ENCODE results near the gene COL4A3.

COL4A3 gene

GRCh38 chr2:227340106-227340505 is 175.7 kb downstream of the COL4A3 start:
- DNase-seq (ENCODE audit: low read depth, low spot score): no peak
- ChIA-PET POLR2A (interaction anchor here (0.6 kb wide), 1 partner anchor 9 kb away, joined by 3 read pairs; no protein-coding TSS in a partner anchor), CTCF (interaction anchor here (1.5 kb wide), 2 partner anchors 10 to 66 kb away, joined by 4 read pairs; no protein-coding TSS in a partner anchor)
- TF ChIP-seq CTCF (IDR thresholded peaks at IDR 0.05; ENCODE audit: insufficient read depth, low read length, missing control alignments): no peak
- H3K4me3 ChIP-seq (ENCODE audit: low read depth, low read length): no peak overlapping the region

DNA sequence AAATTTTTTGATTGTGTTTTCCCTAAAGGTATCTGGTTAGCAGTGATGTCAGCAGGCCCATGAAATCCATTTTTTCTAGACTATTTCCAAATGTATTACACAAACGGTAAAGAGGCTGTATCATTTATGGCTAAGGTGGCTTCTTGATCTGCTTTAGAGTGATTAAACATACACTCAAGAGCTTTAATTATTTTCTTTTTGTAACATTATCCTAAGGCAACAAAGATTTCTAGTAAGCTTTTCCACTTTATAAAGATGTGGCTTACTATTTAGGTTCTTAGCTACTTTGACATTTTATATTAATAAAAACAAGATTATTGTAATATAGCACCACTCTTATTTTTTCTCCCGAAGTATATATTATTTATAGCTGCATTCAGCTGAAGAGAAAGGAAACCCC is 177.1 kb downstream of the COL4A3 start:
- CTCF ChIA-PET: no interaction called here
- H3K4me3 ChIP-seq (ENCODE audit: low read depth, low read length): no peak overlapping the region
- DNase-seq (ENCODE audit: low read depth, low spot score): no peak
- no peak for TF ChIP-seq CTCF (IDR thresholded peaks at IDR 0.05; ENCODE audit: insufficient read depth, low read length, missing control alignments)
- POLR2A ChIA-PET: no interaction called here

GRCh38 chr2:227344231-227344630 is 179.8 kb downstream of the COL4A3 start:
- DNase-seq (ENCODE audit: low read depth, low spot score): no peak
- no peak overlapping the region for H3K4me3 ChIP-seq (ENCODE audit: low read depth, low read length)
- TF ChIP-seq CTCF (IDR thresholded peaks at IDR 0.05; ENCODE audit: insufficient read depth, low read length, missing control alignments): no peak
- CTCF ChIA-PET: no interaction called here
- POLR2A ChIA-PET: no interaction called here

- CTCF ChIA-PET: no interaction called here
- no peak for TF ChIP-seq CTCF (IDR thresholded peaks at IDR 0.05; ENCODE audit: insufficient read depth, low read length, missing control alignments)
- DNase-seq (ENCODE audit: low read depth, low spot score): no peak
- no peak overlapping the region for H3K4me3 ChIP-seq (ENCODE audit: low read depth, low read length)
- POLR2A ChIA-PET: interaction anchor here (0.7 kb wide), 1 partner anchor 100 kb away, joined by 3 read pairs; no protein-coding TSS in a partner anchor
These were observed 182.7 kb downstream of the COL4A3 start for GRCh38 chr2:227347117-227347516.

DNA sequence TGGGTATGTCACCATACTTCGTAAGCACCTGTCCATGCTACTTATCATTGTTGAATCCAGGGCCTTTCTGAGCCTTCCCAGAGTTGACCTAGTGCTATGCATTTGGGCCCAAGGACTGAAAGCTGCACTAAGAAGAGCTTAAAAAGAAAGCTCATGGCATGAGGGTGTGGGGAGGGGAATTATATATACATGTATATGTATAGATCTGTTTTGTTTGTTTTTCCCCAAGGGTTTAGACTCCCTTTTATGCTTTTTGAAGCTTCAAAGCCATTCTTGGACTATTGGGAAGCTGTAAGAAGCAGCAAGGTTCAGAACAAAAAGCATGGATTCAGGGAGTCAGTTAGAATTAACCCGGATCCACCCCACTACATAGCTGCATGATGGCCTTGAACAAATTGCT is 183.9 kb downstream of the COL4A3 start:
- no peak for DNase-seq (ENCODE audit: low read depth, low spot score)
- no peak for TF ChIP-seq CTCF (IDR thresholded peaks at IDR 0.05; ENCODE audit: insufficient read depth, low read length, missing control alignments)
- no peak overlapping the region for H3K4me3 ChIP-seq (ENCODE audit: low read depth, low read length)
- POLR2A ChIA-PET: interaction anchor here (0.6 kb wide), 1 partner anchor 9 kb away, joined by 3 read pairs; no protein-coding TSS in a partner anchor
- CTCF ChIA-PET: interaction anchor here (1.1 kb wide), 2 partner anchors 11 to 418 kb away, joined by 3 to 4 read pairs; no protein-coding TSS in a partner anchor

DNA sequence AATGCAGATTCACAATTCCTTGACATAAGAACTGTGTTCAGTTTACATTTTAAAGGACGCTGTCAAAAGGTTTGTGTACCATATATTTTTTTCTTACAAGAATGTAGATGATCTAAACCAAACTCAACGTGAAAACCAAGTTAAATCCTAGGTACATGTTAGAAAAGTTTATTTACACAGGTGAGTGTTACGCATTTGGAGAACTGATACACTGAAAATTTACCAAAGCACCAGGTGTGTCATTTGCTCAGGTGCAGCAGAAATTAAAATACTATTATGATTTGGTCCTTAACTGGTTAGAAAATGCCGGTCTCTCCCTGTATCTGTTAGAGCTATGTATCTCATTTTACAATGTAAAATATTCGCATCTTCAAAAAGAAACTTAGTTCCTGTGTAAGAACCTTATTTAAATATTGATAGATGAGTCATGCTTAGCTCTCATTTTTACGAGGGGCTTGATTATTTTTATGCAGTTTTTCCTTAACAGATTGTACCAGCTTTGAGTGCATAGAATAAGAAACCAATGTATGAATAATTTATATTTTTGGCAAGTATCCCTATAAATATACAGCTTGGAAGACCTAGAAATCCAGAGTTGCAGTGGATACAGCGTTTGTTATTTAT is 185.7 kb downstream of the COL4A3 start:
- POLR2A ChIA-PET: no interaction called here
- no peak overlapping the region for H3K4me3 ChIP-seq (ENCODE audit: low read depth, low read length)
- CTCF ChIA-PET: interaction anchor here (1.1 to 1.2 kb wide), 2 partner anchors 10 to 22 kb away, joined by 3 to 4 read pairs; no protein-coding TSS in a partner anchor
- no peak for DNase-seq (ENCODE audit: low read depth, low spot score)
- no peak for TF ChIP-seq CTCF (IDR thresholded peaks at IDR 0.05; ENCODE audit: insufficient read depth, low read length, missing control alignments)

Measured in AG04449 (cell line).